Activated naive CD4-positive, alpha-beta T cell treated with anti-CD3 and anti-CD28 coated beads, Interleukin-2, amount 50 U/mL, for 24 hours (primary cell): ENCODE data around the gene LDLR.
"Not testable (repeated sequence)": the region's sequence is repeated elsewhere in the genome, so short reads cannot be mapped to it uniquely, and the experiment has no call there.

Source experiments
- H3K27ac Mint-ChIP-seq: one replicate; pipeline ENCODE4 v1.8.0; 2021; ENCODE audit warnings: mild to moderate bottlenecking, mixed read lengths
- H3K27me3 Mint-ChIP-seq: one replicate; pipeline ENCODE4 v1.8.0; 2021; ENCODE audit warnings: mixed read lengths
- H3K36me3 Mint-ChIP-seq: one replicate; pipeline ENCODE4 v1.8.0; 2021; ENCODE audit warnings: mixed read lengths
- H3K4me1 Mint-ChIP-seq: one replicate; pipeline ENCODE4 v1.8.0; 2021; ENCODE audit warnings: mixed read lengths
- H3K4me3 Mint-ChIP-seq: one replicate; pipeline ENCODE4 v1.8.0; 2021; ENCODE audit warnings: mild to moderate bottlenecking, mixed read lengths
- H3K9me3 Mint-ChIP-seq: one replicate; pipeline ENCODE4 v1.8.0; 2021; ENCODE audit warnings: mixed read lengths

The LDLR gene

GRCh38 chr19:11111771-11112144, 22.5 kb downstream of the LDLR start:
- Mint-ChIP-seq H3K36me3 (peaks cover 11% of the 10 kb centered on the region), H3K9me3 (no peaks in the 10 kb centered on the region), H3K4me3 (no peak overlapping the region), H3K4me1 (no peaks in the 10 kb centered on the region), H3K27me3 (no peaks in the 10 kb centered on the region), H3K27ac (no peak overlapping the region)

GRCh38 chr19:11113140-11113708, 24.0 kb downstream of the LDLR start:
- H3K4me1 Mint-ChIP-seq = no peaks in the 10 kb centered on the region
- no peaks in the 10 kb centered on the region for H3K27me3 Mint-ChIP-seq
- H3K36me3 Mint-ChIP-seq = peaks cover 13% of the 10 kb centered on the region
- no peaks in the 10 kb centered on the region for H3K9me3 Mint-ChIP-seq
- no peak overlapping the region for H3K4me3 Mint-ChIP-seq
- peak overlapping the region; percentile 59 for H3K27ac Mint-ChIP-seq

GRCh38 chr19:11115042-11115441, 25.8 kb downstream of the LDLR start:
- Mint-ChIP-seq H3K9me3 (no peaks in the 10 kb centered on the region), H3K4me1 (no peaks in the 10 kb centered on the region), H3K27me3 (no peaks in the 10 kb centered on the region), H3K27ac (no peak overlapping the region), H3K36me3 (peaks cover 7% of the 10 kb centered on the region), H3K4me3 (no peak overlapping the region)

GRCh38 chr19:11115895-11116446, 26.7 kb downstream of the LDLR start:
- peaks cover 10% of the 10 kb centered on the region for H3K36me3 Mint-ChIP-seq
- H3K4me3 Mint-ChIP-seq = no peak overlapping the region
- no peaks in the 10 kb centered on the region for H3K27me3 Mint-ChIP-seq
- H3K27ac Mint-ChIP-seq = peak overlapping the region; percentile 12
- no peaks in the 10 kb centered on the region for H3K9me3 Mint-ChIP-seq
- H3K4me1 Mint-ChIP-seq = no peaks in the 10 kb centered on the region

- Mint-ChIP-seq H3K4me3 (no peak overlapping the region), H3K36me3 (peaks cover 12% of the 10 kb centered on the region), H3K9me3 (no peaks in the 10 kb centered on the region), H3K4me1 (no peaks in the 10 kb centered on the region), H3K27ac (no peak overlapping the region), H3K27me3 (no peaks in the 10 kb centered on the region)
Observed at GRCh38 chr19:11116507-11116906, 27.2 kb downstream of the LDLR start.

- H3K4me1 Mint-ChIP-seq, H3K36me3 Mint-ChIP-seq, H3K4me3 Mint-ChIP-seq, H3K9me3 Mint-ChIP-seq, H3K27ac Mint-ChIP-seq, H3K27me3 Mint-ChIP-seq: not testable (repeated sequence)
Observed at GRCh38 chr19:11121963-11122362, 32.7 kb downstream of the LDLR start.

- Mint-ChIP-seq H3K27ac (no peak overlapping the region), H3K36me3 (peaks cover 12% of the 10 kb centered on the region)
Observed at GRCh38 chr19:11123114-11123513, 33.9 kb downstream of the LDLR start.

GRCh38 chr19:11124157-11124556, 34.9 kb downstream of the LDLR start:
- H3K36me3 Mint-ChIP-seq = peaks cover 12% of the 10 kb centered on the region
- not testable (repeated sequence) for H3K4me1 Mint-ChIP-seq, H3K9me3 Mint-ChIP-seq, H3K27me3 Mint-ChIP-seq, H3K27ac Mint-ChIP-seq, H3K4me3 Mint-ChIP-seq

More at GRCh38 chr19:11123114-11123513, 33.9 kb downstream of the LDLR start:
- Mint-ChIP-seq H3K9me3 (no peaks in the 10 kb centered on the region), H3K4me1 (no peaks in the 10 kb centered on the region), H3K27me3 (no peaks in the 10 kb centered on the region), H3K4me3 (no peak overlapping the region)

GRCh38 chr19:11125994-11126685, 36.9 kb downstream of the LDLR start:
- Mint-ChIP-seq H3K27me3 (no peaks in the 10 kb centered on the region), H3K27ac (no peak overlapping the region), H3K4me1 (no peaks in the 10 kb centered on the region), H3K9me3 (no peaks in the 10 kb centered on the region), H3K36me3 (peaks cover 10% of the 10 kb centered on the region), H3K4me3 (no peak overlapping the region)

GRCh38 chr19:11127905-11128304, 38.6 kb downstream of the LDLR start:
- H3K36me3 Mint-ChIP-seq = peaks cover 11% of the 10 kb centered on the region
- no peaks in the 10 kb centered on the region for H3K4me1 Mint-ChIP-seq
- no peaks in the 10 kb centered on the region for H3K27me3 Mint-ChIP-seq
- no peak overlapping the region for H3K27ac Mint-ChIP-seq
- H3K9me3 Mint-ChIP-seq = no peaks in the 10 kb centered on the region
- no peak overlapping the region for H3K4me3 Mint-ChIP-seq

- Mint-ChIP-seq H3K4me1 (no peaks in the 10 kb centered on the region), H3K4me3 (no peak overlapping the region), H3K36me3 (peaks cover 10% of the 10 kb centered on the region), H3K9me3 (no peaks in the 10 kb centered on the region), H3K27ac (no peak overlapping the region), H3K27me3 (no peaks in the 10 kb centered on the region)
Observed at GRCh38 chr19:11130824-11131455, 41.7 kb downstream of the LDLR start.

GRCh38 chr19:11131471-11131870, 42.2 kb downstream of the LDLR start:
- Mint-ChIP-seq H3K36me3 (peaks cover 8% of the 10 kb centered on the region), H3K4me1 (no peaks in the 10 kb centered on the region), H3K9me3 (no peaks in the 10 kb centered on the region), H3K27ac (no peak overlapping the region), H3K4me3 (no peak overlapping the region), H3K27me3 (no peaks in the 10 kb centered on the region)

GRCh38 chr19:11136400-11137101, 47.3 kb downstream of the LDLR start:
- no peak overlapping the region for H3K4me3 Mint-ChIP-seq
- H3K4me1 Mint-ChIP-seq = peaks cover 9% of the 10 kb centered on the region
- H3K27ac Mint-ChIP-seq = no peak overlapping the region
- peaks cover 1% of the 10 kb centered on the region for H3K36me3 Mint-ChIP-seq
- H3K9me3 Mint-ChIP-seq = no peaks in the 10 kb centered on the region
- H3K27me3 Mint-ChIP-seq = no peaks in the 10 kb centered on the region

- no peaks in the 10 kb centered on the region for H3K36me3 Mint-ChIP-seq
- H3K9me3 Mint-ChIP-seq = no peaks in the 10 kb centered on the region
- H3K27ac Mint-ChIP-seq = no peak overlapping the region
- peak overlapping the region; percentile 85 for H3K4me3 Mint-ChIP-seq
- peaks cover 9% of the 10 kb centered on the region for H3K4me1 Mint-ChIP-seq
- H3K27me3 Mint-ChIP-seq = no peaks in the 10 kb centered on the region
Observed at GRCh38 chr19:11137542-11138384, 48.5 kb downstream of the LDLR start.
